Glutamatergic neuron (in vitro differentiated cells): ENCODE measurements around the gene COL4A1. TPM values are rescaled to one million over a fixed set of nuclear protein-coding genes. Genes with fewer than 3 reads are reported as not detected.

Source experiments
- DNase-seq: peaks from one replicate; pipeline ENCODE4 v3.0.0; 2022
- H3K27ac Mint-ChIP-seq: one replicate; pipeline ENCODE4 v1.8.0; 2020; ENCODE audit warnings: mild to moderate bottlenecking, mixed read lengths, inconsistent platforms; ENCODE audit not compliant: unreplicated experiment
- H3K27me3 Mint-ChIP-seq: one replicate; pipeline ENCODE4 v1.8.0; 2020; ENCODE audit warnings: mild to moderate bottlenecking, moderate library complexity, mixed read lengths, inconsistent platforms; ENCODE audit not compliant: unreplicated experiment
- H3K36me3 Mint-ChIP-seq: one replicate; pipeline ENCODE4 v1.8.0; 2020; ENCODE audit warnings: mild to moderate bottlenecking, mixed read lengths, inconsistent platforms; ENCODE audit not compliant: unreplicated experiment
- H3K4me1 Mint-ChIP-seq: one replicate; pipeline ENCODE4 v1.8.0; 2020; ENCODE audit warnings: mild to moderate bottlenecking, low read depth, mixed read lengths, inconsistent platforms; ENCODE audit not compliant: unreplicated experiment
- H3K4me3 Mint-ChIP-seq: one replicate; pipeline ENCODE4 v1.8.0; 2020; ENCODE audit warnings: mild to moderate bottlenecking, mixed read lengths, inconsistent platforms; ENCODE audit not compliant: unreplicated experiment
- H3K9me3 Mint-ChIP-seq: one replicate; pipeline ENCODE4 v1.8.0; 2020; ENCODE audit warnings: mild to moderate bottlenecking, moderate library complexity, mixed read lengths, inconsistent platforms; ENCODE audit not compliant: unreplicated experiment
- CTCF ChIP-seq: fragments of 200-600 bp; sonication (generic); IDR thresholded peaks from one replicate; pipeline ENCODE4 v1.5.0; 2021; ENCODE audit not compliant: partially characterized antibody, unreplicated experiment
- total RNA-seq: library from RNA; stranded (reverse); fragmentation: NEBNext Ultra II Directional; extraction: Animal tissue kit (Norgen Biotek cat#: 25700); gene quantifications from one replicate; pipeline ENCODE4 v1.2.1, GENCODE V29; 2021; ENCODE audit not compliant: unreplicated experiment

The COL4A1 gene
- total RNA-seq, 1 donor from 2014 or later, result 14.6 TPM

GRCh38 chr13:110256126-110256905 is 50.6 kb downstream of the COL4A1 start:
- no peaks in the 10 kb centered on the region for H3K36me3 Mint-ChIP-seq
- H3K9me3 Mint-ChIP-seq, result no peaks in the 10 kb centered on the region
- DNase-seq, result no peak
- no peaks in the 10 kb centered on the region for H3K4me1 Mint-ChIP-seq
- no peak overlapping the region for H3K4me3 Mint-ChIP-seq
- H3K27ac Mint-ChIP-seq, result no peak overlapping the region
- no peak for TF ChIP-seq CTCF
- H3K27me3 Mint-ChIP-seq, result peaks cover 4% of the 10 kb centered on the region

- DNase-seq, result no peak
- Mint-ChIP-seq H3K36me3 (no peaks in the 10 kb centered on the region), H3K27me3 (peaks cover 6% of the 10 kb centered on the region), H3K4me3 (no peak overlapping the region), H3K27ac (no peak overlapping the region), H3K9me3 (no peaks in the 10 kb centered on the region), H3K4me1 (no peaks in the 10 kb centered on the region)
- no peak for TF ChIP-seq CTCF
Measured at GRCh38 chr13:110254751-110255553, 52.0 kb downstream of the COL4A1 start.

- no peak overlapping the region for H3K27ac Mint-ChIP-seq
- no peak for DNase-seq
- H3K4me3 Mint-ChIP-seq, result no peak overlapping the region
- H3K27me3 Mint-ChIP-seq, result peaks cover 6% of the 10 kb centered on the region
- H3K9me3 Mint-ChIP-seq, result peaks cover 1% of the 10 kb centered on the region
- no peaks in the 10 kb centered on the region for H3K4me1 Mint-ChIP-seq
- TF ChIP-seq CTCF, result no peak
- H3K36me3 Mint-ChIP-seq, result no peaks in the 10 kb centered on the region
Measured at GRCh38 chr13:110254151-110254679, 52.7 kb downstream of the COL4A1 start.

GRCh38 chr13:110251193-110251819 is 55.7 kb downstream of the COL4A1 start:
- TF ChIP-seq CTCF, result no peak
- Mint-ChIP-seq H3K4me3 (no peak overlapping the region), H3K36me3 (no peaks in the 10 kb centered on the region), H3K9me3 (peaks cover 1% of the 10 kb centered on the region), H3K4me1 (peaks cover 5% of the 10 kb centered on the region), H3K27ac (no peak overlapping the region), H3K27me3 (peaks cover 6% of the 10 kb centered on the region)
- DNase-seq, result no peak
